CD14-positive monocyte (primary cell): ENCODE data around the gene NPEPL1. TPM values are rescaled to one million over a fixed set of nuclear protein-coding genes. Genes with fewer than 3 reads are reported as not detected.

ENCODE experiments used
- DNase-seq, 3 donors: peaks; one replicate each; pipeline ENCODE4 v3.0.0-alpha.2; 2011 to 2022
- H2AFZ ChIP-seq: 2 replicates; pipeline ENCODE4 v1.6.0; 2012; ENCODE audit warnings: mild to moderate bottlenecking, low read depth, low read length, inconsistent platforms; ENCODE audit not compliant: insufficient read depth, poor library complexity, severe bottlenecking
- H3K27ac ChIP-seq, 2 donors: 1 replicate in 1 of 2; 2 replicates in 1 of 2; pipeline ENCODE4 v1.5.1; 2012 to 2013; ENCODE audit warnings: low read length in 2 of 2, control low read depth in 1 of 2, inconsistent platforms in 1 of 2, low read depth in 1 of 2, mild to moderate bottlenecking in 1 of 2
- H3K27me3 ChIP-seq, 2 donors: one replicate each; pipeline versions ENCODE4 v1.6.0 to v1.6.1; 2011 to 2013; ENCODE audit warnings: low read length in 2 of 2; ENCODE audit not compliant: control insufficient read depth in 2 of 2, insufficient read depth in 2 of 2
- H3K36me3 ChIP-seq, 2 donors: replicated peaks in 1 of 2; 1 replicate in 1 of 2; 2 replicates in 1 of 2; pipeline versions ENCODE4 v1.5.1 to v1.6.1; 2012 to 2013; ENCODE audit warnings: low read length in 2 of 2, control low read depth in 1 of 2, inconsistent platforms in 1 of 2, mild to moderate bottlenecking in 1 of 2; ENCODE audit not compliant: insufficient read depth in 2 of 2, control insufficient read depth in 1 of 2
- H3K4me1 ChIP-seq, 2 donors: 1 replicate in 1 of 2; 2 replicates in 1 of 2; pipeline versions ENCODE4 v1.5.1 to v1.6.1; 2012 to 2013; ENCODE audit warnings: low read length in 2 of 2, control low read depth in 1 of 2, inconsistent platforms in 1 of 2, mild to moderate bottlenecking in 1 of 2, moderate library complexity in 1 of 2; ENCODE audit not compliant: insufficient read depth in 2 of 2, control insufficient read depth in 1 of 2
- H3K4me2 ChIP-seq: replicated peaks from 2 replicates; pipeline ENCODE3; 2012; ENCODE audit warnings: low read length, moderate library complexity, mild to moderate bottlenecking; ENCODE audit not compliant: poor library complexity, severe bottlenecking; ENCODE audit errors: extremely low read depth
- H3K4me3 ChIP-seq, 3 experiments: fragments of 200-600 bp in 1 of 3; sonication (generic) in 1 of 3; replicated peaks in 1 of 3; 1 replicate in 2 of 3; 2 replicates in 1 of 3; pipeline ENCODE4 v1.5.1; 2011 to 2013; ENCODE audit warnings: low read length in 3 of 3, mild to moderate bottlenecking in 3 of 3, control low read depth in 2 of 3, low read depth in 2 of 3, inconsistent platforms in 1 of 3, moderate library complexity in 1 of 3
- H3K79me2 ChIP-seq: 2 replicates; pipeline ENCODE4 v1.6.0; 2012; ENCODE audit warnings: mild to moderate bottlenecking, control low read depth, inconsistent platforms, low read length, moderate library complexity; ENCODE audit not compliant: insufficient read depth
- H3K9ac ChIP-seq: 2 replicates; pipeline ENCODE4 v1.6.0; 2017; ENCODE audit warnings: low read length, mild to moderate bottlenecking; ENCODE audit not compliant: insufficient read depth, poor library complexity, severe bottlenecking
- H3K9me3 ChIP-seq, 2 donors: replicated peaks in 1 of 2; 1 replicate in 1 of 2; 2 replicates in 1 of 2; pipeline versions ENCODE4 v1.5.1 to v1.6.1; 2012 to 2013; ENCODE audit warnings: low read length in 2 of 2, control low read depth in 1 of 2; ENCODE audit not compliant: control insufficient read depth in 1 of 2, insufficient read depth in 1 of 2
- H4K20me1 ChIP-seq: 2 replicates; pipeline ENCODE4 v1.6.0; 2012; ENCODE audit warnings: mild to moderate bottlenecking, low read length, control low read depth, moderate library complexity; ENCODE audit not compliant: insufficient read depth
- H3K27ac Mint-ChIP-seq, 7 donors: one replicate each; pipeline ENCODE4 v1.8.0; 2020; ENCODE audit warnings: mild to moderate bottlenecking in 7 of 7, mixed read lengths in 7 of 7, moderate library complexity in 6 of 7, inconsistent platforms in 2 of 7
- H3K27me3 Mint-ChIP-seq, 3 donors: one replicate each; pipeline ENCODE4 v1.8.0; 2021 to 2022; ENCODE audit warnings: low read depth in 3 of 3, mild to moderate bottlenecking in 3 of 3, mixed read lengths in 3 of 3, moderate library complexity in 3 of 3, inconsistent platforms in 1 of 3
- H3K36me3 Mint-ChIP-seq, 2 donors: one replicate each; pipeline ENCODE4 v1.8.0; 2020; ENCODE audit warnings: mixed read lengths in 2 of 2, inconsistent platforms in 1 of 2, mild to moderate bottlenecking in 1 of 2
- H3K4me1 Mint-ChIP-seq: one replicate; pipeline ENCODE4 v1.8.0; 2020; ENCODE audit warnings: mild to moderate bottlenecking, mixed read lengths
- H3K4me3 Mint-ChIP-seq, 2 donors: one replicate each; pipeline ENCODE4 v1.8.0; 2020; ENCODE audit warnings: mild to moderate bottlenecking in 2 of 2, mixed read lengths in 2 of 2, moderate library complexity in 1 of 2
- H3K9me3 Mint-ChIP-seq, 7 donors: one replicate each; pipeline ENCODE4 v1.8.0; 2020 to 2022; ENCODE audit warnings: mixed read lengths in 7 of 7, mild to moderate bottlenecking in 6 of 7, moderate library complexity in 6 of 7, inconsistent platforms in 2 of 7
- WGBS: methylation state at CpG from one replicate; pipeline ENCODE4 v1.1.5; 2013; ENCODE audit warnings: missing lambda C conversion rate; ENCODE audit not compliant: insufficient coverage; 5-methylcytosine and 5-hydroxymethylcytosine counted together
- intact Hi-C, 2 donors: fragments of 100-400 bp; cut with micrococcal nuclease; formaldehyde crosslinking; loops; one replicate each; pipeline versions ENCODE4 v1.15.0 to v1.15.1; 2023
- polyA plus RNA-seq, 3 donors: library from polyadenylated mRNA; depleted of rRNA in 1 of 3; unstranded in 2 of 3; stranded (reverse) in 1 of 3; fragments of 300-500 nt in 2 of 3; fragments of >200 nt in 1 of 3; fragmentation: Illumina TruSeq in 2 of 3; gene quantifications; 1 replicate in 2 of 3; 2 replicates in 1 of 3; pipeline ENCODE4 v1.2.3, GENCODE V29; 2012 to 2021
- TF ChIP-seq, protein P1 (sequence below): fragments of 200-600 bp; IDR thresholded peaks from one replicate; pipeline ENCODE4 v1.8.0; 2022; ENCODE audit warnings: antibody characterized with exemption, mild to moderate bottlenecking

The NPEPL1 gene
- polyA plus RNA-seq, 3 donors = 37.6 to 109 (median 39.6) TPM

DNA sequence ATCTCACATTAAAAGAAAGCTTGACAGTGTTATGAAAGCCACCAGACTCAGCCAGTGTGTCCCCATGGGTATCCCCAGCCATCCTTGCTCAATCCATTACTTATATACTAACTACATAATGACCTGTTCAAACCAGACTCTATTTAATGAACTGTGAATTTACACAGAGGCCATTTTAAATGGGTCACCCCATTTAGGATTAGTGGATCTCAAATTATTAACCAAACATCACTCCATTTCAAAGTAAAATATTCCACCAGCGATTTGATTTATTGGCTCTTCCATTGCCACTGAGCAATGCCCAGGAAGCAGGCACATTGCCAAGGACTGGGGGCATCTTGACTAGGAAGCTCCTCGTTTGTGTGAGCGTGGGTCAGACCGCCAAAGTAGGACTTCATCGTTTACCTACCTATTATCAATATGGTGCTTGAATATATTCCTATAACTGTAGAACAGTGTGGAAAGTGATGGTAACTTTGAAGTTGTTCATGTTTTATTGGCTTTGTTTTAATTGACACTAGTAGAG is 15.5 kb upstream of the NPEPL1 start:
- H3K36me3 Mint-ChIP-seq = peaks cover 71 to 82% of the 10 kb centered on the region in 2 donors
- whole genome bisulfite sequencing = no CpG with 5 or more reads among the region's 5 CpGs
- H3K4me3 Mint-ChIP-seq = no peak overlapping the region
- Histone ChIP-seq H3K27me3 (no peaks in the 10 kb centered on the region), H3K36me3 (peaks cover 71 to 91% of the 10 kb centered on the region in 2 donors), H3K4me3 (no peak overlapping the region), H2AFZ (no peak overlapping the region), H3K4me1 (no peaks in the 10 kb centered on the region), H3K9me3 (no peaks in the 10 kb centered on the region), H3K9ac (no peak overlapping the region), H3K27ac (no peak overlapping the region), H3K4me2 (no peak overlapping the region), H4K20me1 (peaks cover 27% of the 10 kb centered on the region), H3K79me2 (no peaks in the 10 kb centered on the region)
- TF ChIP-seq, protein P1, sequence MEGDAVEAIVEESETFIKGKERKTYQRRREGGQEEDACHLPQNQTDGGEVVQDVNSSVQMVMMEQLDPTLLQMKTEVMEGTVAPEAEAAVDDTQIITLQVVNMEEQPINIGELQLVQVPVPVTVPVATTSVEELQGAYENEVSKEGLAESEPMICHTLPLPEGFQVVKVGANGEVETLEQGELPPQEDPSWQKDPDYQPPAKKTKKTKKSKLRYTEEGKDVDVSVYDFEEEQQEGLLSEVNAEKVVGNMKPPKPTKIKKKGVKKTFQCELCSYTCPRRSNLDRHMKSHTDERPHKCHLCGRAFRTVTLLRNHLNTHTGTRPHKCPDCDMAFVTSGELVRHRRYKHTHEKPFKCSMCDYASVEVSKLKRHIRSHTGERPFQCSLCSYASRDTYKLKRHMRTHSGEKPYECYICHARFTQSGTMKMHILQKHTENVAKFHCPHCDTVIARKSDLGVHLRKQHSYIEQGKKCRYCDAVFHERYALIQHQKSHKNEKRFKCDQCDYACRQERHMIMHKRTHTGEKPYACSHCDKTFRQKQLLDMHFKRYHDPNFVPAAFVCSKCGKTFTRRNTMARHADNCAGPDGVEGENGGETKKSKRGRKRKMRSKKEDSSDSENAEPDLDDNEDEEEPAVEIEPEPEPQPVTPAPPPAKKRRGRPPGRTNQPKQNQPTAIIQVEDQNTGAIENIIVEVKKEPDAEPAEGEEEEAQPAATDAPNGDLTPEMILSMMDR = no peak
- no peak for DNase-seq
- intact Hi-C loops = no loop called here
- H3K27me3 Mint-ChIP-seq = peaks cover 0 to 2% (median 0%) of the 10 kb centered on the region in 3 donors
- H3K9me3 Mint-ChIP-seq = peaks cover 0 to 2% (median 0%) of the 10 kb centered on the region in 7 donors
- peak overlapping the region in 1 of 7 donors; percentile 17 for H3K27ac Mint-ChIP-seq
- no peaks in the 10 kb centered on the region for H3K4me1 Mint-ChIP-seq

DNA sequence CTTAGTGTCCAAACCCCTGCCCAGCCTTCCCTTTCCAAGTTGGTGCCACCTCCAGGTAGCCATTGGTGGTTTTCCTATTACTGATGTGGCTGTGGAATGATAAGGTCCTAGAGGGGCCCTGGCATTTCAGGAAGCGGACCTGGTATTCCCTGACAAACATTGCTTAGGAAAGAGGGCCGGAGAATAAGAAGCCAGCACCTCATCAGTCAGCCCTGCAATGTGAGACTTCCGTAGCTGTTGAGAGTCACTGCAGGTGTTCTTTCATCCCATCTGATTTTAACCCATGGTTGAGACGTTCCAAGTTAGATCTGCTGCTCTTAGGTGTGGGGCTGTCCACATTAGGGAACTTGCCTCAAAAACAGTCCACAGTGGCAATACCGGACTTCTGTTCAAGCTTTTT is 14.8 kb upstream of the NPEPL1 start:
- DNase-seq = no peak
- no peaks in the 10 kb centered on the region for H3K4me1 ChIP-seq
- H3K9ac ChIP-seq = no peak overlapping the region
- H3K27me3 Mint-ChIP-seq = peaks cover 0 to 2% (median 0%) of the 10 kb centered on the region in 3 donors
- no peaks in the 10 kb centered on the region for H3K4me1 Mint-ChIP-seq
- TF ChIP-seq, protein P1 = no peak
- peaks cover 66 to 93% of the 10 kb centered on the region in 2 donors for H3K36me3 ChIP-seq
- H2AFZ ChIP-seq = no peak overlapping the region
- H3K9me3 Mint-ChIP-seq = peaks cover 0 to 2% (median 0%) of the 10 kb centered on the region in 7 donors
- 94% methylated on average over 2 of the region's 5 CpGs for WGBS
- no peaks in the 10 kb centered on the region for H3K27me3 ChIP-seq
- no peaks in the 10 kb centered on the region for H3K9me3 ChIP-seq
- no peaks in the 10 kb centered on the region for H3K79me2 ChIP-seq
- no peak overlapping the region for H3K27ac ChIP-seq
- intact Hi-C loops = no loop called here
- H3K4me2 ChIP-seq = no peak overlapping the region
- no peak overlapping the region for H3K4me3 ChIP-seq
- H3K27ac Mint-ChIP-seq = peak overlapping the region in 1 of 7 donors; percentile 16
- peaks cover 74 to 85% of the 10 kb centered on the region in 2 donors for H3K36me3 Mint-ChIP-seq
- H3K4me3 Mint-ChIP-seq = no peak overlapping the region
- H4K20me1 ChIP-seq = peaks cover 27% of the 10 kb centered on the region
